GM18502 (cell line): ENCODE measurements around the gene SLC13A5.

Experiments
- ATAC-seq: cut with Tn5 transposase; IDR thresholded peaks from one replicate; pipeline ENCODE4 v1.9.1; 2021; ENCODE audit warnings: mild to moderate bottlenecking; ENCODE audit not compliant: unreplicated experiment, poor library complexity

Gene SLC13A5

DNA sequence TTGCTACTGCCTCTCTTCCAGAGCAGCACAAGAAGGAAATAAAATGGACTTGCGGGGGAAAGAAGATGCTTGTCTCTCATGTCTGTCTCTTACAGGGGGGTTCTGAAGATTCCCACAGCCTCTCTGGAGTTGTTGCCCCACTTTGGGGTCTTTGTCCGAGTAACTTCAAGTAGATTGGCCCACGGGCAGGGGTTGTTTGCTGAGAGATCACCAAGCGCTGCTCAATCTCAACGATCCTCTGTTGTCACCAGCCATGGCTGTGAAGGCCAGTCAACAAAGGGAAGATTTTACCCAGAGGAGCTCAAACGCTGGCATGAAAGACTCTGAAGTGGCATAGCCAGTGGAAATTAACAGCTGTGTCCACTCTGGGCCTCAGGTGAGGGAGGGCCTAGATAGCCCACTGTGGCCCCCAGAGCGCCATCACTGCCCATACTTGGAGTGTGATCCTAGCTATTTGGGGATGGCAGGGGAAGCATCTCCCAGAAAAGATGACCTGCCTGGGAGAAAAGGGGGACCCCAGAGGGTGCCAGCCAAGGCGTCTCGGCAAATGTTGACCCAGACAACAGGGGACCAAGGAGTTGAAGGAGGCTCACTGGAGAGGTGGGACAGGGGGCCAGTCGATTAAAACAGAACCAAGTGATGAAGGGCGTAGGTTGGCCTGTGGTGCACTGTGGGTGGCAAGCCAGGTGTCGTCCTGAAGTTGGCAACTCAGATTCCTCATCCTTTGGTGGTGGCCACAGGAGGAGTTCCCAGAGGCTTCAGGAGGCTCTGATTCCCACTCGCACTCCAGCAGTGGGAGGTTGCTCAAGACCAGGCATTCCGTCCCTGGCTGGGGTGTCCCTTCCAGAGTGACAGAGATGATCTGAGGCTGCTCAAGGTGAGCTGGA is 28.0 kb downstream of the SLC13A5 start:
- no peak for ATAC-seq

DNA sequence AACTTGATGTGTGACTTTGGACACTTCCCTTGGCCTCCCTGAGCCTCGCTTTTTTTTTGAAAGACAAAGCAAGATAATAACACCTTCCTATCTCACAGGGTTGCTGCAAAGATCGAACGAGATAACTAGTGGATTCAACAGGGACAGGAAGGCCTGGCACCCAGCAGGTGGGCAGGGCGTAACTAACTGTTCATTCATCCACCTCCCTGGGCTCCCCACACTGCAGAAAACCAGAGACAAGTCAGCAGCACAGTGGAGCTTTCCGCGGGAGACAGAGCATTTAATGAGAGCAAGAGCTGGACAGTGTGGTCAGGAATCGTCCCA is 28.7 kb downstream of the SLC13A5 start:
- ATAC-seq = no peak

DNA sequence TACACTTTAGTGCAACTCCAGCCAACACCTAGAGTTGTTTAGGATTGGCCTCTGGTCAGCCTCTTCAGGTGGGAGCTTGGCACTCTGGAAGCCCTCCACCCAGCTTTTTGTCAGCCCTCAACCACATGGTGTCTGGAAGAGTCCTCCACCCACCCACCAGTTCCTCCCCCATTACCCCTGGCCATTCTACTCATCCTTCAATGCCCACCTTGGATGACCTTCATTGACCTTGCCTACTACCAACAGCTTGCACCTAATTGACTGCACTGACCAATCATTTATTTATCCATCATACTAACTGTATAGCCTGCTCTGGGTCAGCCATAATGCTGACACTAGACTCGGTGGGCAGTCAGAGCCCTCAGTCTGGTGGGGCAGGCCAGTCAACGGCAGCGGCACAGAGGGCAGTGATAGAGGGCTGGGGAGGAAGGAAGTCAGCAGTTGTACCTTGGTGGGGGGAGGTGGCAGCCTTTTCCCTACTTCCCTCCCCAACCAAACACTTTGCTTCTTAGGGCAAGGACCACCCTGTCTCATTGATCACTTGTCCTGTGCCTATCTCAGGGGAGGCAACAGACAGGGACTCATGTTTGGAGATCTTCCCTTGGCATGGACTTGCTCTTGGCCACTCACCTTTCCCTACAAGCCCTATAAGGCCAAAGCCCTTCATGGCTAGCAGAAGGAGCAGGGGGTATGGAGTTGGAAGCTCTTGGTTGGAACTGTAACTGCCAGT is 29.3 kb downstream of the SLC13A5 start:
- ATAC-seq = no peak

DNA sequence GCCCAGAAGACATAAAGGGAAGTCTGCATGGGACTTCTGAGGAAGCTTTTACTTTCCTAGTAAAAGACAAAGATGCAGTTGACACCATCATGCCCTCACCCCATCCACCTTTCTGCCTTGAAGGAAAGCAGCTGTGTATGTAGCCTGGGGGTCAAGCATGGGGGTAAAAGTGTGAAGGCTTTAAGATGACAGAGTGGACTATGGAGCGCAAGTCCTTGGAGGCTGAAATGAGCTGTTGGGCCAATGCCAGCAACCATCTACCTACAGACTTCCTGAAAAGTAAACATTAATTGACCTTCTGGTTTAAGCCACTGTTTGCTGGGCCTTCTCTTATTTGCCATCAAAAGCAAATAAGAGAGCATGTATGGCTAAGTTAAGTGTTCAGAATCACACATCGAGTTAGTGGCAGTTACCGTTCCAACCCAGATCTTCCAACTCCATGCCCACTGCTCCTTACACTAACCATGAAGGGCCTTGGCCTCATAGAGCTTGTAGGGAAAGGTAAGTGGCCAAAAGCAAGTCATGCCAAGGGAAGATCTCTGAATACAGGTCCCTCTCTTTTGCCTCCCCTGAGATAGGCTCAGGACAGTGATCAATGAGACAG is 30.0 kb downstream of the SLC13A5 start:
- no peak for ATAC-seq

DNA sequence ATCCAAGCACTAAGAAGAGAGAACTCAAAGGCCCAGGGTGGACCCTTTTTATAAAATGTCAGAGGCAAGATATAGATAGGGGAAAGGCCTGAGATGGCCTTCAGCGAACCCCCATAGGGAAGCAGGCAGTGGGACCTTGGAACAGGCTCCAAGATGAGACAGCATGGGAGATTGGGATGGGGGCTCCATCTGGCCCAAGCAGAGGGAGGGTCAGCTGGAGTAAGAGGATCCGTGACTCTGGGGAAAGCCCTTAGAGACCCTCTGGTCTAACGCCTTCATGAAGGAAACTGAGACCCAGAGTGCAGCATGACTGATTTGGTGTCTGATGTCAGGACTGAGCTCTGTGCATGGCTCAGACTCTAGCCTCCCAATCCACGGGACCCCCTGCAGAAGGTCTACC is 30.8 kb downstream of the SLC13A5 start:
- no peak for ATAC-seq

DNA sequence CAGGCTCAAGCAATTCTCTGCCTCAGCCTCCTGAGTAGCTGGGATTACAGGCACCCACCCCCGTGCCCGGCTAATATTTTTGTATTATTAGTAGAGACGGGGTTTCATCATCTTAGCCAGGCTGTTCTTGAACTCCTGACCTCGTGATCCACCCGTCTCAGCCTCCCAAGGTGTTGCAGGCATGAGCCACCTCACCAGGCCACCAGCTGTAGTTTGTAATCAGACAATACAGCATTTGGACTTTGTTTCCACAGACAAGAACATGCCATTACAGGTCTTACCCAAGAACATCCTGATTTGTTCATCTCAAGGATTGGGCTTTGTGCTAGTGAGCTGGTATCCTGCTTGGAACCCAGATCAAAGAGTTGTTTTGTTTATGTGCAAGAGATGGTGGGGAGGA is 31.5 kb downstream of the SLC13A5 start:
- ATAC-seq = no peak

DNA sequence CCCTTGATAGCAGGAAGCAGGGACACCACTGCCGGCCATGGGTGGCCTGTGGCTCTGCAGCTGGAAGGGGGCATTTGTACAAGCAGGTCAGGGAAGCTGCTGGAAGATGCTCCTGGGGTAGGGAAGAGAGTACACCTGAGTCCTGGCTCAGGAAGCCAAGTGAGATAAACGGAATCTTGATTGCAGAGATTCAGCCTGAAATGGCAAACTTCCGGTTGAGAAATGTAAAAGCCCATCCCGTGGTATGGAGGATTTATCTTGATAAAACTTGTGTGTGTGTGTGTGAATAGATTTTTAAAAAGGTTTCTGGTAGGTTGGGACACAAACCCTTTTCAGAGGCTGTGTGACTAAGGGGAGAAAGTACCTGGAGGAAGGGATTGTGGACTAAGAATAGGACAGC is 32.0 kb downstream of the SLC13A5 start:
- no peak for ATAC-seq

DNA sequence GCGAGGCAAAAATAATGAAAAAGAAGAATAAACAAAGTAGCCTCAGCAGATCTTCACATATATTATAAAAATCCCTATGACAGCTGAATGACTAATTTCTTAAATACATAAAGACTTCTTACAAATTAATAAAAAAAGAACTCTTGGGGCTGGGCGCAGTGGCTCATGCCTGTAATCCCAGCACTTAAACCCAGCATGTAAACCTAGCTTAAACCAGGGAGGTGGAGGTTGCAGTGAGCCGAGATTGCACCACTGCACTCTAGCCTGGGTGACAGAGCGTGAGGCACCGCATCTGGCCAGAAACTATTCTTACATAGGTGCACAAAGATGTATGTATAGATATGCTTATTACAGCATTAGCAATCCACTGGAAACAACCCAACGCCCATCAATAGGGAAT is 33.9 kb downstream of the SLC13A5 start:
- ATAC-seq = no peak

DNA sequence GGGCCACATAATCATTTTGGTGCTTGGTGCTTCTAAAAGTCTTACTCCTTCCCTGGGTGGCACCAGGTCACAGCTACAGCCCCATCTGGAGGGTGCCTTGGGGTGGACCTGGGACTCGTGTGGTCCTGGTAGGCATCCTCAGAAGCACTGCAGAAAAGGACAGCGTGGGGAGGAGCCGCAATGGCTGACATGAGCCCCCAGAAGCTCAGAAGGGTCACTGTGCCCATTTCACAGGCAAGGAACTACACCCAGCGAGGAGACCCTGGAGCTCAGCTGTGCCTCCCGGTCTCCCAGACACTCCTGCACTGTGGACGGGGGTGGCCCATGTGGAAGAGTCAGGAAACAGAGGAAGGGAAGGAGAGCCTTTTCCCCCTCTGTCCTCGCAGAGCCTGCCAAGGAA is 35.2 kb downstream of the SLC13A5 start:
- no peak for ATAC-seq

DNA sequence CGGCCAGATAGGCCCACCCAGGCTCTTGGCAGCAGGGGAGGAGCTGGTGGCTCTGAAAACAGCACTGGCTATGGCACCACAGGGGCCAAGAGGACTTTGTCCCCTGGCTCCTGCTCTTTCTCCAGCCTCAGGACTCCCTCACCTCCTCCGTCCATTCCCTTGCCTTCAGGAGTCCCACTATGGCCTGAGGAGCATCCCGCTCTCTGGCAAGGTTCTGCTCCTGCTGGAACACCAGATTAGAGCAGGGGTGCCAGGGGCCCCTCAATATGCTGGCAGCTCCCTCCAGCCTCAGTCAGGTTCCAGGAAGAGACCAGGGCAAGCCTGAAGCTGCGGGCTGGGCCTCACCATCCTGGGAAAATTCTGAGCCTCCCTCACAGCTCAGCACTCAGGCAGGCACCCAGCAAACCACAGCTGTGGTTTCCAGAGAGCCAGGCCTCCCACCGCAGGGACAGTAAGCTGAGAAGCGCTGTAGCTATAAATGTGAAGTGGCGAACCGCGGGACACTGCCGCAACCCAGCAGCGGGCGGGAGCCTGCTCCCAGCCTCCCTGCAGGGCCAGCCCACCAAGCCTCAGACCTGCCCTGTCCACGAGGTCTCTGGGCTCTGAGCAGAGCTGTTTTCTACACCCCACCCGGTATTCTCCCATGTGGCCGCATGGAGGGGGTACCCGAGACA is 35.9 kb downstream of the SLC13A5 start:
- ATAC-seq = no peak

DNA sequence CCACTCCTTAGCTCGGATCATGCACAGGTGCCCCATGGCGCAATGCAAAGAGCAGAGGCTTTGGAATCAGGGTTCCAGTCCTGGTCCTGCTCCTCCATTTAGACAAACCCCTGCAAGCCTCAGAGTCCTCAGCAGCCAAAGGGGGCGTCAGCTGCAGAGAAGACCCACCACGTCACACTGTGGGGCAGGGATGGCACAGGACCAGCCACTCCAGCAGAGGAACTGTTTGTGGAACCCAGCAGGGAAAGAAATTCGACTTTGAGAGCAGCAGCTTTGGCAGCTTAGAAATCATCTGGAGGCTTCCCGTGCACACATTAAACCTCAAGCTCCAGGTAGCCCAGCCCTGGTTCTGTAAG is 36.4 kb downstream of the SLC13A5 start:
- ATAC-seq = no peak

DNA sequence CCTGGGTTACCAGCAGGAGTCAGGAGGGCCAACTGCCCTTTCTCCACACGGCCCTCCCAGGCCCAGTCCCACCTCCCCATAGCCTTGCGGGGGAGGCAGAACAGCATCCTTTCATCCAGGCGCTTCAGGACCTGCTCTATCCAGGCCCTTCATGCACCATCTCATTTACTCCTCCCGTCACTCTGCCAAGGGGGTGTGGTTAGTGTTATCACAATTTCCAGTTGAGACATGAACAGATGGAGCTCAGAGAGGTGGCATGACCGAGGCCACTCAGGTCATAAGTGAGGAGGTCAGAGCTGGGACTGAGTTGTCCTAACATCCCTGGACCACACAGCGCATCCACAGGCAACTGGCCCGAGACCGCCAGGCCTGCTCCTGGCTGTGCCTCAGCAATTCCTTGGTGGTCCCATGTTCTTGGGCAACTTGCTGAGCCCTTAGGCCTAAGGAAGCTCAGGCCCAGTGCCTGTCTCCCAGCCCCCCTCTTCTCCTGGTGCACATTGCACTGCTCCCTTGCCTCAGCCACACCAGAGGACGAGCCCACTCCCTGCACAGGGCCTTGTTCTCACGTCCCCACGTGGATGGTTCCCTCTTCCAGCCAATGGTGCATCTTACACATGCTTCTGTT is 37.9 kb downstream of the SLC13A5 start:
- ATAC-seq = no peak

DNA sequence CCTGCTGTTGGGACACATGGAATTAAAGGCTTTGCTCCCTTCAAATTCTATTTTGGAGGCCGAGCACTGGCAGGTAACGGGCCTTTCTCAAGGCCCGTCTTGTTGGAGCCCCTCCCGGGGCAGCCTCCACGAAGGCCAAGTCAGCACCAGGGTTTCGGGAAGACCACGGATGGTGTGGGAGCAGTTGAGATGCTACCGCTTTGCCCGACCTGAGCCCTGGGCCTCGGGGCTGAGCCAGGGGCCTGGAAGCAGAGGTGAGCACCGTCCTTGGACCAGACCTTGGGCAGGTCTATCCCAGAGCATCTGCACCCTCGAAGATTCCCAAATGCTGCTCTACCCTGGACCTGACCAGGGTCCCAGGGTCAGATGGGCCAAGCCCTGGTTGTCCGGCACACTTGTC is 38.6 kb downstream of the SLC13A5 start:
- ATAC-seq = no peak

DNA sequence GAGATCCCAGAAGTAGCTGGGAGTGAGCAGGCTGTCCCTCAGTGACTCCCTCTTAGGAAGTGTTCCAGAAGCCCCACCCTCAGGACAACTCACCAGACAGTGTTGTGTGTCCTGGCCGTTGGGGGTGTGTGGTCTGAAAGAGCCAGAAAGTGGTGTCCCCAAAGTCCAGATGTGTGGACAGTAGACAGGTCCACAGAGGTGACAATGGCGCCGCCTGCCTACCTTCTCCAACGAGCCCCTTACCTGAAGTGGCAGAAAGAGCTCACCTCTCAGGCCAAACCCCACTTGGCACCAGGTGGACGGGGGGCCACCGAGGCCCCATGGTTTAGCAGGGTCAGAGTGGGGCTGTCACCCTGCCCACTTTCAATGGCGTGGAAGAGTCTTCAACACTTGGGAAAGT is 41.7 kb downstream of the SLC13A5 start:
- no peak for ATAC-seq

DNA sequence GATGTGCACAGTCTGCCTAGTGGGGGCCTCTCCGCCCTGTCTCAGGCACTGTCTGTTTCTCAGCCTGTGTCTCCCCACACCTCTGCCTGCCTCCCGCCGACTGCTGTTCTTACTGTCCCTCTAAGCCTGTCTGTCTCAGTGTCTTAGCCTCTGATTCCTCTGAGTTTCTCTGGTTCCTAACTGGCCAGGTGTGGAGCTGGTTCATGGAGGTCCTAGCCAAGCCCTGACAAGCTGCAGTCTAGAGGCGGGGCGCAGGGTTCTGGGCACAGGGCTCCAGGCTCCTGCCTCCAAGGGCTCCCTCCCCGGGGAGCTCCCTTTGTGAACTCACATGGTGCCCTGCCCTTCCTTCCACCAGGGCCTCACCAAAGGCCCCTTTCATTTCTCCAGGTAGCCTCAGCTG is 42.2 kb downstream of the SLC13A5 start:
- no peak for ATAC-seq

DNA sequence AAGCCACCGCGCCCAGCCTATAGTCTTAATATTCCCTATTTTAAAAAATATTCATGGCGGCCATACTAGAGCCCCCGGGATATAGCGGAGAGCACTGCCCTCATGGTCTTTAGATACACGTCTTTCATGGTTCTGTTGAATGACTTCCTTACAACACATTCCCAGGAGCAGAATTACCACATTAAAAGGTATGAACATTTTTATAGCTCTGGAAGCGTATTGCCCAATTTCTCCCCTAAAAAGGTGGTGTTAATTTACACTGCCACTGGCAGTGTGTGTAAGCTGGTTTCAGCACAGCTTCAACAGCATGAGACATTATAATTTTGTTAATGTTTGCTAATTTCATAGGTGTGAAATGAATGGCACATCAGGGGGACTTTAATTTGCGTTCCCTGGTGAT is 42.6 kb downstream of the SLC13A5 start:
- ATAC-seq = no peak

DNA sequence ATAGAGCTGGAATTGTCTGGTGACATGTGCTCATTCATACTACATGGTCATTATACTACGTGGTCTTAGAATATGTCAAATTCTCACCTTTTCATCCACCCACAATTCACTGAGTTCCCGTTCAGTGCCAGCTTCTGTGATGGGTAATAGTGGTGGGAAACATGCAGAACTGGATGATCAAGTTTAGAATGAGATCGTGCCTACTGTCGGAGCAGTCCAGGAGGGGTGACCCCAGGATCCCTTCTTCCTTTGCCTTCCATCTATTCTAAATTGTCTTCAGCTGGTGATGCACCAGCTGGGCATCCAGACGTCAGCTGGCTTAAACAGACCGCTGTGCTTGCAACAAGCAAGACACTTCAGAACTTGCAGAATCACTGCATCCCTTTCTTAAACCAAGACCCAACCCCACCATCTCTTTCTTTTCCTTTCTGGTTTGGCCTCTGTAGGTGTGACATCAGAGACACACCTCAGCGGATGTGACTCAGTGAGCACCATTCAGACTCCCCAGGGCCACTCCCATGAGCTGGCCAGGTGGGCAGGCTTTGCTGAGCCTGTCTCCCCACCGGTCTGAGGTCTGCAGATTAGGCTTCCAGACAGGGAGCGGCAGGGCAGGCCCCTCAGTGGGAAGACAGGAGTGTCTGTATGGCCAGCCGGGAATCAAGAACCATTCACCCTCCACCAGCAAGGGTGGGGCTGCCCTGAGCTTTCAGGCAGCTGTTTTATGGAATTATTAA is 43.5 kb downstream of the SLC13A5 start:
- no peak for ATAC-seq

DNA sequence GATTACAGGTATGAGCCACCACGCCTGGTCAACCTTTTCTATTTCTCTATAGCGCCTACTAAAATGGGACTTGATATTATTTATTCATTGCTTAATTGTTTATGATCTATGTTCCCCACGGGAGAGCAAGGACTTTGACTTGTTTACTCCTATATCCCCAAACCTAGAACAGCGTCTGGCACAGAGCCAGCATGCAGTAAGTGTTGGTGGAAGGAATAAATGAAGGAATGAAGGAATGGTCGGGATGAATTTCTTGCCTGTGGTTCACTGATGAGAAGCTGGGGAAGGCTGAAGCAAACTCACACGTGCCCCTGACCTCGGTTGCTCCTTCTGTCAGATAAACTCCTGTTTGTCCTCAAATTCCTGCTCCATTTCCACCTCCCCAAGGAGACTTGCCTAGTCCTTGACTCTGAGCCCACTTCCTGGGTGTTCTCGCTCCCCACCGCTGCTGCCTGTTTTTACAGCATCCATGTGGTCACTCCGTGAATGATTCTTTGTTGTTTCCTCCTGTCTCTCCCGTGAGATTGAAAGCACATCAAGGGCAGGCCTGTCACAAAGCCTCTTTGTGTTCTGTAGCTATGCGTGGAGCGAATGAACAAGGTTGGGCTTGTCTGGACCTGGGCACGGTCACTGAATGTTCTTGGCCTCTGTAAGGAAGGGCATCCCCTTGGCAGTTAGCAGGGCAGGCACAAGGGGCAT is 44.3 kb downstream of the SLC13A5 start:
- no peak for ATAC-seq

DNA sequence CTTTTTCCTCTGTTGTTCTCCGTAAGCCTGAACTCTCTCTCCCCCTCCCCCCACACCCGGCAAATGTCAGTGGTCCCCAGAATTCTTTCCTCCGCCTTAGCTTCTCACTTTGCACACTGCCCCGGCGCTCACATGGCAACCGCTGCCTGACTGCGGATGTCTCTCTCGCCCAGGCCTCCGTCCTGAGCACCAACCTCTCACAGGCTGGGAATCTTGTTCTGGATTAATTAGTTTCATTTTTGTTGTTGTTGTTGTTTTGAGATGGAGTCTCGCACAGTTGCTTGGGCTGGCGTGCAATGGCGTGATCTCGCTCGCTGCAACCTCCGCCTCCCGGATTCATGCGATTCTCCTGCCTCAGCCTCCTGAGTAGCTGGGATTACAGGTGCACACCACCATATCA is 45.0 kb downstream of the SLC13A5 start:
- no peak for ATAC-seq
